Measurements from ENCODE around the gene SPSB2. TPM values are rescaled to one million over a fixed set of nuclear protein-coding genes. Genes with fewer than 3 reads are reported as not detected.
"Not testable (repeated sequence)": the region's sequence is repeated elsewhere in the genome, so short reads cannot be mapped to it uniquely, and the experiment has no call there.

SPSB2 gene
- total and polyA plus RNA-seq, 12 donors: 2.5 to 24.5 (median 16.0) TPM

DNA sequence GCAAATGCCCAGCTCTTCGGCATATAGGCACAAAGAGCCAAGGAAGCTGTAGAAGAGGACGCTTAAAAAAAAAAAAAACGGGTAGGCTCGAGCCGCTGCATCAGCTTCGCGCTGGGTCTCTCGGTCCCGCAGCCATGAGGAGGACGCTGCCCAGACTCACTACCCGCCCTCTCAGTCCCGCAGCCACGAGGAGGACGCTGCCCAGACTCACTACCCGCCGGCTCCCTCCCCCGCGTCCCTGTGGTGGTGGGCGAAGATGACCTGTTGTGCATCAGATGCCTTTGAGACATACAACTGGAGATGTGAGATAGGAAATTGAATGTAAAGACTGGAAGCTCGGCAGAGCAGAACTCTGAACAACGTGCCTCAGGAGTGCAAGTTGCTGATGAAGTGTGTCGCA lies 11.4 kb upstream of the SPSB2 start:
- Histone ChIP-seq H3K27ac (no peak overlapping the region), H3K27me3 (no peaks in the 10 kb centered on the region), H3K36me3 (replicated peaks in 1 of 2) (peaks cover 0 to 5% of the 10 kb centered on the region in 2 donors), H3K4me1 (replicated peaks in 1 of 2) (no peaks in the 10 kb centered on the region), H3K4me3 (no peak overlapping the region), H3K9me3 (replicated peaks in 1 of 3) (no peaks in the 10 kb centered on the region)
- WGBS, 4 donors: 78 to 84% (median 80%) methylated on average over 22 of the region's 22 CpGs
- DNase-seq: no peak
- TF ChIP-seq, protein P1, sequence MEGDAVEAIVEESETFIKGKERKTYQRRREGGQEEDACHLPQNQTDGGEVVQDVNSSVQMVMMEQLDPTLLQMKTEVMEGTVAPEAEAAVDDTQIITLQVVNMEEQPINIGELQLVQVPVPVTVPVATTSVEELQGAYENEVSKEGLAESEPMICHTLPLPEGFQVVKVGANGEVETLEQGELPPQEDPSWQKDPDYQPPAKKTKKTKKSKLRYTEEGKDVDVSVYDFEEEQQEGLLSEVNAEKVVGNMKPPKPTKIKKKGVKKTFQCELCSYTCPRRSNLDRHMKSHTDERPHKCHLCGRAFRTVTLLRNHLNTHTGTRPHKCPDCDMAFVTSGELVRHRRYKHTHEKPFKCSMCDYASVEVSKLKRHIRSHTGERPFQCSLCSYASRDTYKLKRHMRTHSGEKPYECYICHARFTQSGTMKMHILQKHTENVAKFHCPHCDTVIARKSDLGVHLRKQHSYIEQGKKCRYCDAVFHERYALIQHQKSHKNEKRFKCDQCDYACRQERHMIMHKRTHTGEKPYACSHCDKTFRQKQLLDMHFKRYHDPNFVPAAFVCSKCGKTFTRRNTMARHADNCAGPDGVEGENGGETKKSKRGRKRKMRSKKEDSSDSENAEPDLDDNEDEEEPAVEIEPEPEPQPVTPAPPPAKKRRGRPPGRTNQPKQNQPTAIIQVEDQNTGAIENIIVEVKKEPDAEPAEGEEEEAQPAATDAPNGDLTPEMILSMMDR (IDR thresholded peaks at IDR 0.05): no peak
- TF ChIP-seq POLR2A (IDR thresholded peaks at IDR 0.05): no peak
- intact Hi-C loops (cut with DNase I): no loop called here

DNA sequence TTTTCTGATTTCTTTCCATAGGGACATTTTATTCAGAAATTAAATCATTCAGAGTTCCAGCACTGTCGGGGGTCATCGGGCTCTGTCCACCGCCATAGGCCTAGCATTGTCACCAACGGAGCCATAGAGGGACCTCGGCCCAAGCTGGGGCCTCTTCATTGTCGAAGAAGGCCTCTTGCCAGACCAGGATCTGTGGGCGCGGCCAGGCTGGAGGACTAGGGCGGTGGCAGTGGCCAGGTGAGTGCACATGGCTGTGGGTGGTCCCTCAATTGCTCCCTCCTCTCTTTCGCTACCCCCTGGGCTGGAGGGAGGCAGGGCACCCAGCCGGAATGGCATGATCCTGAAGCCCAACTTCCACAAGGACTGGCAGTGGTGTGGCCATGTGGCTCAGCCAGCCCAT lies 10.6 kb upstream of the SPSB2 start:
- TF ChIP-seq POLR2A (IDR thresholded peaks at IDR 0.05): no peak
- TF ChIP-seq, protein P1 (IDR thresholded peaks at IDR 0.05): no peak
- Histone ChIP-seq H3K4me1 (replicated peaks in 1 of 2) (no peaks in the 10 kb centered on the region), H3K4me3 (no peak overlapping the region), H3K36me3 (replicated peaks in 1 of 2) (peaks cover 0 to 5% of the 10 kb centered on the region in 2 donors), H3K9me3 (replicated peaks in 1 of 3) (no peaks in the 10 kb centered on the region), H3K27me3 (no peaks in the 10 kb centered on the region), H3K27ac (no peak overlapping the region)
- 93 to 97% (median 96%) methylated on average over 8 to 11 of the region's 11 CpGs for WGBS, 4 donors
- DNase-seq: no peak
- intact Hi-C loops (cut with DNase I): no loop called here

DNA sequence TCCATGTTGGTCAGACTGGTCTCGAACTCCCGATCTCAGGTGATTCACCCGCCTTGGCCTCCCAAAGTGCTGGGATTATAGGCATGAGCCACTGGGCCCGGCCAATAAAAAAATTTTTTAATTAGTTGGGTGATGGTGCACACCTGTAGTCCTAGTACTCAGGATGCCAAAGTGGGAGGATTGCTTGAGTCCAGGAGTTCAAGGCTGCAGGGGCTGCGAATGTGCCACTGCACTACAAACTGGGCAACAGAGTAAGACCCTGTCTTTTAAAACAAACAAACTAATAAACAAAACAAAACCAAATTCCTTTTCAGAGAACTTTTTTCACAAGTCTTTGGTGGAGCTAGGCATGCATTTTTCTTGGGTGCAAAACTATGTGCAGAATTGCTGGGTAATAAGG lies 10.1 kb upstream of the SPSB2 start:
- no peaks in the 10 kb centered on the region for H3K4me1 ChIP-seq (replicated peaks in 1 of 2)
- no peaks in the 10 kb centered on the region for H3K9me3 ChIP-seq (replicated peaks in 1 of 3)
- H3K27ac ChIP-seq: no peak overlapping the region
- TF ChIP-seq, protein P1 (IDR thresholded peaks at IDR 0.05): no peak
- no peak for TF ChIP-seq POLR2A (IDR thresholded peaks at IDR 0.05)
- no peak overlapping the region for H3K4me3 ChIP-seq
- 94 to 98% (median 96%) methylated on average over 5 of the region's 5 CpGs for WGBS, 4 donors
- no peak for DNase-seq
- intact Hi-C loops (cut with DNase I): no loop called here
- H3K27me3 ChIP-seq: no peaks in the 10 kb centered on the region
- H3K36me3 ChIP-seq (replicated peaks in 1 of 2): peaks cover 0 to 5% of the 10 kb centered on the region in 2 donors

DNA sequence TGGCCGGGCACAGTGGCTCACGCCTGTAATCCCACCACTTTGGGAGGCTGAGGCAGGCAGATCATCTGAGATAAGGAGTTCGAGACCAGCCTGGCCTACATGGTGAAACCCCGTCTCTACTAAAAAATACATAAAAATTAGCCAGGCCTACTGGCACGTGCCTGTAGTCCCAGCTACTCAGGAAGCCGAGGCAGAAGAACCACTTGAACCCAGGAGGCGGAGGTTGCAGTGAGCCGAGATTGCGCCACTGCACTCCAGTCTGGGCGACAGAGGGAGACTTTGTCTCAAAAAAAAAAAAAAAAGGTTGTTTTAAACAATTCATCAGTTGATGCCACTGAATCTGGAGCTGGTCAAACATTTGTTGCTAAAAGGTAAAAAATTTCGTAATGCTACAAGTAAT lies 6.7 kb upstream of the SPSB2 start:
- H3K27me3 ChIP-seq; H3K27ac ChIP-seq; H3K4me3 ChIP-seq; H3K36me3 ChIP-seq (replicated peaks in 1 of 2); DNase-seq; H3K9me3 ChIP-seq (replicated peaks in 1 of 3); H3K4me1 ChIP-seq (replicated peaks in 1 of 2): not testable (repeated sequence)
- intact Hi-C loops (cut with DNase I): loop anchor here in 1 of 2 donors (10.0 kb wide), 1 partner anchor 75 kb away; the partner anchor contains the start of gene PTPN6
- WGBS, 4 donors: 83 to 94% (median 90%) methylated on average over 11 of the region's 11 CpGs

DNA sequence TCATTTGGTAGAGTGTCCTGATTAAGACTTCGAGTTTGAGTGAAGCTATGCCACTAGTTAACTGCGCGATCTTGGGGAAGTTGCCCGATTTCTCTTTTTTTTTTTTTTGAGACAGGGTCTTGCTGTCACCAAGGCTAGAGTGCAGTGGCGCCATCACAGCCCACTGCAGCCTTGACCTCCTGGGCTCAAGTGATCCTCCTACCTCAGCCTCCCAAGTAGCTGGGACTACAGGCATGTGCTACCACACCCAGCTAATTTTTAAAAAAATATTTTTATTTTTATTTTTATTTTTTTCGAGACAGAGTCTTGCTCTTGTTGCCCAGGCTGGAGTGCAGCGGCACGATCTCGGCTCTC lies 889 bp upstream of the SPSB2 start:
- intact Hi-C loops (cut with DNase I): loop anchor here in 1 of 2 donors (10.0 kb wide), 1 partner anchor 81 kb away; the partner anchor contains the start of gene PTPN6
- Histone ChIP-seq H3K36me3 (replicated peaks in 1 of 2) (peaks cover 0 to 28% of the 10 kb centered on the region in 2 donors), H3K4me1 (replicated peaks in 1 of 2) (peaks cover 24 to 42% of the 10 kb centered on the region in 2 donors), H3K4me3 (peak overlapping the region in 2 of 4 donors; percentile 58 to 91), H3K27ac (peak overlapping the region; percentile 76 to 96 (median 85))
- WGBS, 4 donors: 38 to 42% (median 40%) methylated on average over 9 of the region's 9 CpGs
- DNase-seq; H3K9me3 ChIP-seq (replicated peaks in 1 of 3); H3K27me3 ChIP-seq: not testable (repeated sequence)

All from adrenal gland (tissue), 12 donors.